GM18505 (cell line): Measurements from ENCODE around the gene SHANK1.

ENCODE experiments used
- ATAC-seq: cut with Tn5 transposase; IDR thresholded peaks from one replicate; pipeline ENCODE4 v1.9.1; 2021; ENCODE audit not compliant: unreplicated experiment
- POLR2A ChIP-seq: IDR thresholded peaks from 4 replicates; pipeline ENCODE4 v1.6.1; 2011; ENCODE audit warnings: borderline replicate concordance; ENCODE audit not compliant: insufficient read depth, insufficient read length; ENCODE audit errors: extremely low read depth

Gene SHANK1

GRCh38 chr19:50723069-50723468, 3.5 kb upstream of the SHANK1 start, which contains the start of gene CLEC11A:
Gene CLEC11A, plus strand, starts transcription at chr19:50723364. Its CDS starts 162 bp downstream, at chr19:50723526.
- TF ChIP-seq POLR2A = no peak
- no peak for ATAC-seq

- no peak for ATAC-seq
Measured at GRCh38 chr19:50722201-50723013, 2.8 kb upstream of the SHANK1 start.

GRCh38 chr19:50721441-50722137, 2.0 kb upstream of the SHANK1 start:
- no peak for ATAC-seq
- no peak for TF ChIP-seq POLR2A

More at GRCh38 chr19:50722201-50723013, 2.8 kb upstream of the SHANK1 start:
- no peak for TF ChIP-seq POLR2A

GRCh38 chr19:50720921-50721381, 1.3 kb upstream of the SHANK1 start:
- no peak for TF ChIP-seq POLR2A
- no peak for ATAC-seq

GRCh38 chr19:50720181-50720920, 749 bp upstream of the SHANK1 start:
- no peak for ATAC-seq
- no peak for TF ChIP-seq POLR2A

GRCh38 chr19:50719119-50719435, 525 bp downstream of the SHANK1 start:
- no peak for TF ChIP-seq POLR2A
- ATAC-seq = no peak

- TF ChIP-seq POLR2A = no peak
- no peak for ATAC-seq
Measured at GRCh38 chr19:50718255-50719118, 1.1 kb downstream of the SHANK1 start.

GRCh38 chr19:50717891-50718254, 1.7 kb downstream of the SHANK1 start:
- ATAC-seq = no peak
- TF ChIP-seq POLR2A = no peak

- no peak for TF ChIP-seq POLR2A
- no peak for ATAC-seq
Measured at GRCh38 chr19:50717026-50717723, 2.4 kb downstream of the SHANK1 start.

GRCh38 chr19:50716178-50717025, 3.2 kb downstream of the SHANK1 start:
- no peak for ATAC-seq
- no peak for TF ChIP-seq POLR2A

- ATAC-seq = no peak
- no peak for TF ChIP-seq POLR2A
Measured at GRCh38 chr19:50713556-50714236, 5.9 kb downstream of the SHANK1 start.
